ENCODE measurements around the gene CLIP1. TPM values are rescaled to one million over a fixed set of nuclear protein-coding genes. Genes with fewer than 3 reads are reported as not detected.
A peak's percentile ranks its signal among the peaks of the same experiment; 100 is the strongest.
"Not testable (repeated sequence)": the region's sequence is repeated elsewhere in the genome, so short reads cannot be mapped to it uniquely, and the experiment has no call there.

The CLIP1 gene
- 52.5 and 61.7 TPM in 2 replicates for total RNA-seq (2014; rRNA removed; shearing (Covaris generic))
- 74.5 and 77.8 TPM in 2 replicates for polyA plus RNA-seq (2016; fragmentation: Nextera tagmentation; extraction: Ambion mirVana)

DNA sequence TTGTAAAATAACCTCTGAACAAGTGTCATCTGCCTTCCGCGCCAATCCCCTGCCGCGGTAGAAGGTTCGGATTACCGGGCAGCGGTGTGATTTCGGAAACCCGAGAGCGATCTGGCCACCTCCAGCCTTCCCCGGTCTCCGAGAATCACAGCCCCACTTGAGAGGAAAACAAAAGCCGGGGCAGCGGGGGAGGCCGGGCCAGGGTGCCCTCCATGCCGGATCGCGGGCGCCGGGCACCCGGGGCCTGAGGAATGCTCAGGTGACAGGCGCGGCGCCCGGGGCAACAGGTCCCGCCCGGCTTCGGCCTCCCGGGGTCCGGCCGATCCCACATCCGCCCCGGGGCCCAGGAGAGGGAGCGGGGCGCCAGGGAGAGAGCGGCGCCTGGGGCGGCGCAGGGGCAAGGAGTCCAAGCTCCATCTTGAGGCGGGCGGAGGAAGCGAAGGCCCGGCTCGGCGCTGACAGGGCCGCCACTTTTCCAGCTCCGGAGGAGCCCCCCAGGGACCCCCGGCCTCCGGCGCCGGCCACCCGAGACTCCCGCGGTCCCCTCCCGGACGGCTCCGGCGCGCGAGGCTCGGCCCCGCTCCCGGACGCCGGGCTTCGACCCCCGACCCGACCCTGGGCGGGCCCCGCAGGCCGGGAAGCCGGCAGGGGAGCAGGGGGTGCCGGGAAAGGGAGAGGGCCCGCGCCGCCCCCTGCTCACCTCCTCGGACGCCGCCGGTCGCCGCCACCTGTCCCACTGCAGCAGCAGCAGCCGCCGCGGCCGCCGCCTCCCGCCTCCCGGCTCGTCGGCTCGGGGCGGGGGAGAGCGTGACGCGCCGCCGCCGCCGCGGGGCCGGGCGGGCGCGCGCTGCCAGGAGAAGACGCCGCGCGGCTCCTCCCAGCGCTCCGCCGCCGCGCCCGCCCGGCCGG, at the start of gene CLIP1:
TSS of gene CLIP1 (minus strand) at position 849 of the 909 bp plus-strand sequence. CDS start 42,217 bp downstream, outside the sequence.
- H3F3A ChIP-seq (ENCODE audit: insufficient read depth), result peaks cover 20% of the 10 kb centered on the region
- H3K4me1 ChIP-seq (ENCODE audit: insufficient read depth), result peaks cover 29% of the 10 kb centered on the region
- no peaks in the 10 kb centered on the region for H3K9me2 ChIP-seq (ENCODE audit: insufficient read depth)
- H3K27me3 ChIP-seq (replicated peaks; ENCODE audit: insufficient read depth), result no peaks in the 10 kb centered on the region
- WGBS, 2 experiments (ENCODE audit: low coverage in 1 of 2, low lambda C conversion rate in 2 of 2, missing lambda C conversion rate in 2 of 2), result 0 to 1% methylated on average over 46 to 58 of the region's 118 CpGs
- TF ChIP-seq EZH2 (IDR thresholded peaks at IDR 0.05; ENCODE audit: insufficient read depth, poor library complexity, severe bottlenecking) (no peak), EZH2phosphoT487 (IDR thresholded peaks at IDR 0.05; ENCODE audit: insufficient read depth, low read depth) (no peak)
- H3K9ac ChIP-seq, result peak within 1 kb of the TSS; percentile 95
- peak within 1 kb of the TSS; percentile 89 for H3K27ac ChIP-seq
- H3K79me2 ChIP-seq (ENCODE audit: insufficient read depth), result peaks cover 45% of the 10 kb centered on the region
- peak; percentile 88 for DNase-seq
- H3K4me3 ChIP-seq, result peak within 1 kb of the TSS; percentile 83
- no peaks in the 10 kb centered on the region for H3K36me3 ChIP-seq (ENCODE audit: low read depth)
- H2AFZ ChIP-seq, result peak within 1 kb of the TSS; percentile 82
- no peaks in the 10 kb centered on the region for H4K20me1 ChIP-seq (ENCODE audit: insufficient read depth)
- in situ Hi-C loops (cut with MboI), result no loop called here
- peak within 1 kb of the TSS; percentile 91 for H3K4me2 ChIP-seq (ENCODE audit: unreplicated experiment)
- H3K9me3 ChIP-seq (ENCODE audit: low read depth), result no peaks in the 10 kb centered on the region

DNA sequence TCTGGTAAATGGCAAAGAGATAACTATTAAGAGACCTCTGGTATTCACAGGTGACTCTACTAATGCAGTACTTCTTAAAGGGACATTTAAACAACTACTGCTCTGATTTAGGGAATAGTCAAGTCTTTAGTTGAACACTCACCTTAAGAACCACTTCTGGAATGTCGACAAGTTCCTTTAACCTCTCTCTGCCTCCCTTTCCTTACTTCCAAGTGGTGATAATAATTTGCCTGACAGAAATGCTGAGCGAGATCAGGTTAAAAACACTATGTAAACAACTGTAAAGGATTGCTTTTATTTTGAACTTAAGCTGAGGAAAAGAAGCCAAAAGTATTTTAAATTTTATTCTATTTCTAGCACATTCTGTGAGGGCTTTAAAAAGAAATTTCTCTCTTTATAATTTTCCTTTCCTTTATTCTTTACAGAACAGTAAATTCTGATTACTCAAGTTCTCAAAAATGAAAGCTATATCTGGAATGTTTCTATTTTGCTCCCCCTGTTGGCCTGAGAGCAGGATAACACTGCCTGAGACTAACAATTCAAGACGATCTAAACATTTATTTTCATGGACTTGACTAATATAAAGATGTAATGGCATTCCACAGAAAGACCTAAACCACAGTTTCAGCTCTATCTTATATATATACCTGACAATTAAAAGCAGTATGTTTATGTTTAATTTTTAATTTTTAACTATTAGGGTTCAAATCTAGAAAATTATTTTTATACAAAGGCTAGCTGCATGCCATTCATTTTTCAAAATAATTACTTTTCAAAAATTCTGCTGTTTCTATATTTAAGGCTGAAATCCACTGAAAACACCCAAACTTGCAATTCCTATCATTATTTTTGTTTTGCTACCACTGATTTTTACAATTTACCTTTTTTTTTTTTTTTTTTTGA, 49.1 kb upstream of the CLIP1 start:
- Histone ChIP-seq H3K27ac (0 out of 2 replicates have a peak overlapping the region, but pooled peaks have one; percentile 27), H3F3A (ENCODE audit: insufficient read depth) (peaks cover 24% of the 10 kb centered on the region), H3K36me3 (ENCODE audit: low read depth) (peaks cover 21% of the 10 kb centered on the region), H2AFZ (no peak overlapping the region), H3K4me2 (ENCODE audit: unreplicated experiment) (peak overlapping the region; percentile 55), H3K9ac (no peak overlapping the region), H3K9me3 (ENCODE audit: low read depth) (no peaks in the 10 kb centered on the region), H3K9me2 (ENCODE audit: insufficient read depth) (no peaks in the 10 kb centered on the region), H3K4me1 (ENCODE audit: insufficient read depth) (peaks cover 10% of the 10 kb centered on the region), H4K20me1 (ENCODE audit: insufficient read depth) (no peaks in the 10 kb centered on the region), H3K27me3 (replicated peaks; ENCODE audit: insufficient read depth) (no peaks in the 10 kb centered on the region), H3K4me3 (peak overlapping the region; percentile 13; the same call in 1 of the 2 replicates), H3K79me2 (ENCODE audit: insufficient read depth) (peaks cover 4% of the 10 kb centered on the region; the same call in 1 of the 2 replicates)
- DNase-seq, result peak; percentile 82
- no peak for TF ChIP-seq EZH2 (IDR thresholded peaks at IDR 0.05; ENCODE audit: insufficient read depth, poor library complexity, severe bottlenecking)
- no peak for TF ChIP-seq EZH2phosphoT487 (IDR thresholded peaks at IDR 0.05; ENCODE audit: insufficient read depth, low read depth)
- 43 to 52% methylated on average over 3 of the region's 3 CpGs for WGBS, 2 experiments (ENCODE audit: low coverage in 1 of 2, low lambda C conversion rate in 2 of 2, missing lambda C conversion rate in 2 of 2)
- in situ Hi-C loops (cut with MboI), result no loop called here

DNA sequence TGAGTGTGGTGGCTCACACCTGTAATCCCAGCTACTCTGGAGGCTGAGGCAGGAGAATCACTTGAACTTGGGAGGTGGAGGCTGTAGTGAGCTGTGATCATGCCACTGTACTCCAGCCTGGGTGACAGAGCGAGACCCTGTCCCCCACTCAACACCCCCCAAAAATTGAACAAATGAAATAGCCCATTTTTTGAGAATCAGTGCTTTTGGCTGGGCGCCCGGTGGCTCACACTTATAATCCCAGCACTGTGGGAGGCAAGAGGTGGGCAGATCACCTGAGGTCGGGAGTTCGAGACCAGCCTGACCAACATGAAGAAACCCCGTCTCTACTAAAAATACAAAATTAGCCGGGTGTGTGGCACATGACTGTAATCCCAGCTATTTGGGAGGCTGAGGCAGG, 48.1 kb upstream of the CLIP1 start:
- in situ Hi-C loops (cut with MboI); DNase-seq; H3K27me3 ChIP-seq (replicated peaks; ENCODE audit: insufficient read depth); H2AFZ ChIP-seq; H3K9me3 ChIP-seq (ENCODE audit: low read depth); H3K79me2 ChIP-seq (ENCODE audit: insufficient read depth); H3K4me2 ChIP-seq (ENCODE audit: unreplicated experiment); H3K4me3 ChIP-seq; H3K9ac ChIP-seq; H4K20me1 ChIP-seq (ENCODE audit: insufficient read depth); H3K27ac ChIP-seq; H3K9me2 ChIP-seq (ENCODE audit: insufficient read depth): not testable (repeated sequence)
- H3F3A ChIP-seq (ENCODE audit: insufficient read depth), result peaks cover 20% of the 10 kb centered on the region
- peaks cover 11% of the 10 kb centered on the region for H3K36me3 ChIP-seq (ENCODE audit: low read depth)
- 95 to 96% methylated on average over 7 of the region's 7 CpGs for WGBS, 2 experiments (ENCODE audit: low coverage in 1 of 2, low lambda C conversion rate in 2 of 2, missing lambda C conversion rate in 2 of 2)
- peaks cover 10% of the 10 kb centered on the region for H3K4me1 ChIP-seq (ENCODE audit: insufficient read depth)

DNA sequence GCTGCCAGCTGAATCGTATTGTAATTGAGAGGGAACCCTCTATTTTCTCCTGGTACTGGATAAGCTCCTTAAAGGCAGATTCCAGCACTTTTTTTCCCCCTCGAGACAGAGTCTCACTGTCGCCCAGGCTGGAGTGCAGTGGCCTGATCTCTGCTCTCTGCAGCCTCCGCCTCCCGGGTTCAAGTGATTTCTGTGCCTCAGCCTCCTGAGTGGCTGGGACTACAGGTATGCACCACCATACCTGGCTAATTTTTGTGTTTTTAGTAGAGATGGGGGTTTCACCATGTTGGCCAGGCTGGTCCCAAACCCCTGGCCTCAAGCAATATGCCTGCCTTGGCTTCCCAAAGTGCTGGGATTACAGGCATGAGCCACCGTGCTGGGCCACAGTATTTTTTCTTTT, 47.4 kb upstream of the CLIP1 start:
- H3K4me2 ChIP-seq (ENCODE audit: unreplicated experiment); in situ Hi-C loops (cut with MboI); H3K9me2 ChIP-seq (ENCODE audit: insufficient read depth); H3K27me3 ChIP-seq (replicated peaks; ENCODE audit: insufficient read depth); H2AFZ ChIP-seq; H3K27ac ChIP-seq; H3K79me2 ChIP-seq (ENCODE audit: insufficient read depth); H3K4me3 ChIP-seq; H3K9me3 ChIP-seq (ENCODE audit: low read depth); H3K9ac ChIP-seq; H3K36me3 ChIP-seq (ENCODE audit: low read depth); H4K20me1 ChIP-seq (ENCODE audit: insufficient read depth); DNase-seq: not testable (repeated sequence)
- H3K4me1 ChIP-seq (ENCODE audit: insufficient read depth), result peaks cover 12% of the 10 kb centered on the region
- H3F3A ChIP-seq (ENCODE audit: insufficient read depth), result peaks cover 18% of the 10 kb centered on the region
- 83 to 89% methylated on average over 6 of the region's 6 CpGs for WGBS, 2 experiments (ENCODE audit: low coverage in 1 of 2, low lambda C conversion rate in 2 of 2, missing lambda C conversion rate in 2 of 2)
